LHCN-M2 (cell line): ENCODE results near the gene PGLYRP4. TPM values are rescaled to one million over a fixed set of nuclear protein-coding genes. Genes with fewer than 3 reads are reported as not detected.
"Not testable (repeated sequence)": the region's sequence is repeated elsewhere in the genome, so short reads cannot be mapped to it uniquely, and the experiment has no call there.

Experiments
- DNase-seq: peaks from one replicate; pipeline ENCODE4 v3.0.0-alpha.2; 2012; ENCODE audit warnings: low read depth
- total RNA-seq: library from RNA; depleted of rRNA; stranded (reverse); fragments of >200 nt; gene quantifications from 2 replicates; pipeline ENCODE4 v1.2.3, GENCODE V29; 2014

Gene PGLYRP4
- total RNA-seq, 1 experiment from 2014 or later, result not detected

DNA sequence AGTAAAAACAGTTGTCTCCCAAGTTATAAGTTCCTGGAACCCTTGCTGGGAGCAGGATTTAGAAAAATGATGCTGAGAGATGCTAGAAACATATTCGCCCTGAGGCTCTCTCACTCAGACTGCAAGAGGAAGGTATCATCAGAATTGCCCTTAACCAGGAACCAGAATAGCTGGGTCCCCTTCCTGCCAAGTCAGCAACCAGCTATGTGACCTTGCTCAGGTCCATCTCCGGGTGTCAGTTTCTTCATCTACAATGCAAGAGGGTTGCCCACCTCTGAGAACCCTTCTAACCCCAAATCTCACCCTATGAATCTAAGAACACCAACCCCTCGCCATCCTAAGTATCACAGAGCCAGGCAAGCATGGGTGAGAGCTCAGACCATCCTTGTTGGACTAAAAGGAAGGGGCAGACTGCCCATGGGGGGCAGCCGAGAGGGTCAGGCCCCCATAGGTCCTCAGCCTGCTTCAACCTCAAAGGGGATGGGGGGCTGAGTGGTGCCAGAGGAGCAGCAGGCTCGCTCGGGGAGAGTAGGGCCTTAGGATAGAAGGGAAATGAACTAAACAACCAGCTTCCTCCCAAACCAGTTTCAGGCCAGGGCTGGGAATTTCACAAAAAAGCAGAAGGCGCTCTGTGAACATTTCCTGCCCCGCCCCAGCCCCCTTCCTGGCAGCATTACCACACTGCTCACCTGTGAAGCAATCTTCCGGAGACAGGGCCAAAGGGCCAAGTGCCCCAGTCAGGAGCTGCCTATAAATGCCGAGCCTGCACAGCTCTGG, 8.6 kb upstream of the PGLYRP4 start:
- no peak for DNase-seq

DNA sequence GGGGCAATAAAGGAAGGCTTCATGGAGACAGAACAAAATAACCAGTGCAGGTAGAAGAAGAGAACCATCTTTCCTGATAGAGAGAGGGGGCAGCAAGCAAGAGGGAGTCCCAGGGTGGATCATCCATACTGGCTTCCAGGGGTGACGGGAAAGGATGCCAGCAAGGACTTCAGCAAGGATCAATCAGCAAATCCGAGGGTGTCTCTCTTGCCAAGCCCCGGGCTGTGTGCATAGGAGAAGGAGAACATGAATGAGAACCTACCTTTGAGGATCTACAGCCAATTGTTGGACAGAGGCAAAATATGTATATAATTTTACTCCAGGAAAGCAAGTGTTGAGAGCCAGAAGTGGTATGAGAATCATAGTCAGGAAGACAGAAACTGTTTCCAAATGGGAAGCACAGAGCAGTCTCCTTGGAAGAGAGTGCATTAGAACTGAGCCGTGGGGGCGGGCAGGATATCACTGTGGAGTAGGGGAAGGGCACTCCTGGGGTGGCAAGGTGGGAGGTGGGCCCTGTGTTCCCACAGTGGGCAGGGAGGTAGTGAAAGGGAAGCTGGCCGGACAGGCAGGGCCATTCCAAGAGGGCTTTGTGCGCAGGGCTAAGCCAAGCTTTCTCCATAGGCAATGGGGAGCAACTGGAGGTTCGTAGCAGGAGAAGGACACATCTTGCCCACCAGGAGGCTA, 7.9 kb upstream of the PGLYRP4 start:
- DNase-seq, result no peak

DNA sequence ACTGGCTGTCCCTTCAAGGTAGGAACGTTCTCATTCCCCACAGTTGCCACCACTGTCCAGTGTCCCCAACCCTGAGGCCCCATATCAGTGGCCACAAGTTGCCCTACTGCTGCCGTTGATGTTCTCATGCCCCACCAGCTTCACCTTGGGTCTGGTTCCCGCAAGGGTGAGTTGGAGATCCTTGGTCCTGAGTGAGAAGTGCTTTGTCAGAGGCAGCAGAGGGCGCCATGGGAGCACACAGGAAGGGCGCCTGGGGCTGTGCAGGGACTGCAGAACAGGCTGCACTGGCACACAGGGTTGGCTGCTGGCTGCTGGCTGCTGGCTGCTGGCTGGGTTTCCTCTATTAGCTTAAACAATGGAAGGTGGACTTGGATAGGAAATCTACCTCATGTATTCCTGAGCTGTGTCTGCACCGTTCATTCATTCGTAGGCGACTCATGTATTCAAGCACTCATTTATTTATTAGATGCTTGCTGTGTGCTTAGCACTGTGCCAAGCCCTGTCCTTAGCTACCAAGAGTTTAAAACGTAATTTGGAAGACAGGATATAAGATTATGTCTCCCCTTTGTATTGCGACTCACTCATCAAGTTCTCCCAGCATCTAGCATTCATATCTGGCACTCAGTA, 6.9 kb upstream of the PGLYRP4 start:
- DNase-seq, result peak; percentile 27

GRCh38 chr1:153354515-153355193, 6.0 kb upstream of the PGLYRP4 start:
- no peak for DNase-seq

DNA sequence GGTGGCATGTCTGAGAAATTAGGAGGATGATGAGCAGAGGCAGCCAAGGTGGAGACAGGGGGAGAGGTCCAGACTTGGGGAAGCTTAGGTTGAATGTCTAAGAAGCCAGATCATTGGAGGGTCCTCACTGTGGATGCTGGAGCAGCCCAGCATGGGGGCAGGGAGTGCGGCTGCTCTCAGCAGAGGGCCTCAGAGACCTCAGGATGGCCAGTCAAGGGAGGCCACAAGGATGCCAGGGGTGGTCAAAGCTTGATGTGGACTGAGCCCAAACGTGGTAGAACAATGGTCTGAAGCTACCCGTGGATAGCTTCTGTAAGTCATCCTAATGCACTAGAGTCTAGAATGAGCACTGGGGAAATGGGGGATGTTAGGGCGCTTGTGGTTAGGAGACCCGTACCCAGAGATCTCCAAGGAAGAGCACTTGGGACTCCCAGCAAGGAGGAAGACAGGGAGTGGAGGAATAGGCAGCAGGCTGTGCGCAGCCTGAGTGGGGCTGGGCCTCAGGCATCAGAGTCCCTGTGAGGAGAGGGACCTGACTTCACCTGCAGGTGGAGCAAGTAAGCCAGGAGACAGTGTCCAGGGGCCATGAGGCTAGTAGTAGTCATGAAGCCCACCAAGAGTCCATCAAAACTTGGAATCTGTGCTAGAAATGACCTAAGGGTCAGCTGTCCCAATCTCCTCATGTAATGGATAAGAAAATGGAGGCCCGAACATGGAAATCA, 4.7 kb upstream of the PGLYRP4 start:
- no peak for DNase-seq

- DNase-seq, result peak; percentile 49
Observed at GRCh38 chr1:153352523-153352922, 3.9 kb upstream of the PGLYRP4 start.

DNA sequence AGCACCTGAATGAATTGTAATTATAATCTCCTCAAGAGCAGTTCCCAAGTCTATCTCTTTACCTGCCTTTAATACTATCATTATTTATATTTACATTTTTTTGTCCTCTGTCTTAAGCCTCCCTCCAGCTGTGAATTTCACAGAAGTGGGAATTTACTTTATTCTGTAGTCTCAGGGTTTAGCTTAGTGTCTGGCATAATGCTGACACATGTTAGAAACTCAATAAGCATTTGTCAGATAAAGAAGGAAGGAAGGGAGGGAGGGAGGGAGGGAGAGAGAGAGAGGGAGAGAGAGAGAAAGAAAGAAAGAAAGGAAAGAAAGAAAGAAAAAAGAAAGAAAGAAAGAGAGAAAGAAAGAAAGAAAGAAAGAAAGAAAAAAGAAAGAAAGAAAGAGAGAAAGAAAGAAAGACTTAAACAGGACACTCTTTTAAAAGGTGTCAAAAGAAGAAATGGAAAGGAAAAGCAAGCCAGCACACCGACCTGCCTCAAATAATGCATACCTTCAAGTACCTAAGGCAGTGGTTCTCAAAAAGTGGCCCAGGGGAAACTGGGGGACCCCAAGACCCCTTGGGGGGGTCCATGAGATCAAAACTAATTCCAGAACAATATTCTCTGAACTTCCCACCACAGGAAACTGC, 1.8 kb upstream of the PGLYRP4 start:
- DNase-seq, result no peak

DNA sequence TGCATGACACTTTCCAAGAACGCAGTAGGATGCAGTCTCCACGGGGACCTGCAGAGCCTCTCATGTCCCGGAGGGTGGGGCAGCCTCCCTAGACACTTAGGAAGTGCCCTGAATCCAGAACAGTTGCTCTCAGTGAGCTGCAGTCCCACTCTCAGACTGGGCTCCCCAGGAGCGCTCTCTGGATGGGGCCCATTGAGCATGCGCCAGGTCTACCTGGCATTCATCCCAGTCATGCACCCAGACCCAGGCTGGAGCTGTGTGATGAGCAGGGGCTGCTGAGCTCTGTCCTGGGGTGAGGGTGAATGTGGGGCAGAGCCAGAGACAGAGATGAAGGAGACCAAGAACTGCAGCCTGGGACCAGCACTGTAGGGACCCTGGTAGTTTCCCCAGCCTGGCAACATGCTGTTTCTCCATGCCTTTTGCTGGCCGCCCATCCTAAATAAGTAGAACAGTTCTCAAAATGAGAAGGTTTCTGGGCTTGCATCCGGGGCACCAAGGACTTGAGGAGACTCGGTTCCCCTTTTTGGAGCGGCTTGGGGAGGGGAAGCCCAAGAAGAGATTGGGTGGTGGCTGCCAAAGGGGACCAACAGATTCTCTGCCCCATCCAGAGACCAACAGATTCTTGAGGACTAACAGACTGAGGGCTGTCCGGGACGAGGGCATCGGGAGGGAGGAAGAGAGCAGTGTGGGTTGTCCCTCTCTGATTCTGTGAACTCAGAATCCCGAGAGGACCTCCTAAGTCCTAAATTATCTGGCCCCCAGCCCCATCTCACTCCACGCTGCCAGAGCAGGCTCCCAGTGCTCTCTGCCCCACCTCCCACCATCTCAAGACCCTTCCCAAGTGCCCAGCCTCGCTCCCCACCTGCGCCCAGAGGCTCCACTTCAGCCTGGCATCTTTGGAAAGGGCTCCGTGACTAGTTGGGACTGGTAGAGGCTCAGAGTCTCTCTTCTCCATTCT, 1.0 kb upstream of the PGLYRP4 start:
- no peak for DNase-seq

DNA sequence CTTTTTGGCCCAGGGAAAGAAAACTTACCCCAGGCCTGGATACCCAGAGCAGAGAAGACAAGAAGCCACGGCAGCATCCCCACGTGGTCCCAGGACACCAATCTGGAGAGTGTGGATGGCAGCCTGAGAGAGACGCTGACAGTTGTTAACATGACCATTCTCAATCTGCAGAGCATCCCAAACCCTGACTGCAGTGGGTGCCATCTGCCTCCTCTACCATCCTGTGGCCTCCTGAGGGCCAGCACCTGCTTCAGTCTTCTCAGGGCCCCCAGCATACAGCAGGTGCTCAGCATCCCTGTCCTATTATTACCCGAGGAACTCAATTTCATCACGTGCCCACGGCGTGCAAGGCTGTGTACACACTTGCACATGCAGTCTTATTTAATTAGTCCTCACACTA, 785 bp downstream of the PGLYRP4 start:
- no peak for DNase-seq

DNA sequence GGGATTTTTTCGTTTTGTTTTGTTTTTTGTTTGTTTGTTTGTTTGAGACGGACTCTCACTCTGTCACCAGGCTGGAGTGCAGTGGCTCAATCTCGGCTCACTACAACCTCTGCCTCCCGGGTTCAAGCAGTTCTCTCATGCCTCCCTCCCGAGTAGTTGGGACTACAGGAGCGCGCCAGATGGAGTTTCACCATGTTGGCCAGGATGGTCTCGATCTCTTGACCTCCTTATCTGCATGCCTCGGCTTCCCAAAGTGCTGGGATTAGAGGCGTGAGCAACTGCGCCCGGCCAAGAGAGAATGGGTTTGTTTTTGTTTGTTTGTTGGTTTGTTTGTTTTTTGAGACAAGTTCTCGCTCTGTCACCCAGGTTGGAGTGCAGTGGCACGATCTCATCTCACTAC, 1.6 kb downstream of the PGLYRP4 start:
- DNase-seq, result not testable (repeated sequence)

- no peak for DNase-seq
Observed at GRCh38 chr1:153346077-153346723, 2.4 kb downstream of the PGLYRP4 start.

- no peak for DNase-seq
Observed at GRCh38 chr1:153345187-153346076, 3.2 kb downstream of the PGLYRP4 start.

GRCh38 chr1:153344718-153345025, 4.0 kb downstream of the PGLYRP4 start:
- DNase-seq, result no peak

- DNase-seq, result no peak
Observed at GRCh38 chr1:153343811-153344717, 4.6 kb downstream of the PGLYRP4 start.

- DNase-seq, result no peak
Observed at GRCh38 chr1:153343040-153343681, 5.5 kb downstream of the PGLYRP4 start.

DNA sequence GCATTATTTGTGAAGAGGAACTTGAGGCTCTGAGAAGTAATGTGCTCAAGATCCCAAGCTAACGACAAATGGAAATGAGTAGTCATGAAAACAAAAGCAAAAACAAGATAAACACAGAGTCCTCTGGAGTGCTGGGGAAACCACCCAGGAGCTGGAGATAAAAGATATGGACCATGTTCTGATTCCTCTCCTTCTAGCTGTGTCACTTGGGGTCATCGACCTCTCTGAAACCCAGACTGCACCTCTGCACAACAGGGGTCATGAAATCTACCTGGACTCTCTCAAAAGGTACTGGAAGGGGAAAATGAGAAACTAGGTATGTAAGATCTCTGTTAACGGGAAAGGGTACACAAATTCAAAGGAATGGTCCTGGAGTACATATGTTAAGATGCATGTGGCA, 6.5 kb downstream of the PGLYRP4 start:
- DNase-seq, result no peak

GRCh38 chr1:153341431-153341934, 7.2 kb downstream of the PGLYRP4 start:
- DNase-seq, result no peak
